Measurements from ENCODE around the gene SIL1.

Gene SIL1

DNA sequence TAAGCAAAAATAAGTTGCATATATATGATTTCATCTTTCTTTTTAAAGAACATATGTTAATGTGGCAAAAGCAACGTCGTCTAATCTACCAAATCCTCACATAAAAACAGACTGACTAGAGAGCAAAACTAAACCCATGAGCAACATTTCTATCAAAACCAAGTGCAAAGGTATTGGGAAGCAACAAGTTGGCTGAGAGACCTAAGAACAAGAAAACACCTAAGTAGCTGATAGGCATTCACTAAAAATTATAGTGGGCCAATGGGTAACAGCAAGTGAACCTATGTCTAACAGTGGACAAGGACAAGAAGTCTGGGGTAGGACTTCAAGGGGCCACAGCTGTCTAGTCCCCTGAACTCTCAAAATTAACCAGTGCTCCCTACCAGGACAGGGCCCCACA is 130.1 kb downstream of the SIL1 start:
- H3K4me3 ChIP-seq = no peak overlapping the region
- no peak for DNase-seq (ENCODE audit: low spot score)
- TF ChIP-seq CTCF (IDR thresholded peaks at IDR 0.05) = no peak
- no peak overlapping the region for H3K27ac ChIP-seq

- no peak for DNase-seq (ENCODE audit: low spot score)
- H3K27ac ChIP-seq = no peak overlapping the region
- TF ChIP-seq CTCF (IDR thresholded peaks at IDR 0.05) = no peak
- H3K4me3 ChIP-seq = no peak overlapping the region
Measured at GRCh38 chr5:139065306-139065705, 132.9 kb downstream of the SIL1 start.

DNA sequence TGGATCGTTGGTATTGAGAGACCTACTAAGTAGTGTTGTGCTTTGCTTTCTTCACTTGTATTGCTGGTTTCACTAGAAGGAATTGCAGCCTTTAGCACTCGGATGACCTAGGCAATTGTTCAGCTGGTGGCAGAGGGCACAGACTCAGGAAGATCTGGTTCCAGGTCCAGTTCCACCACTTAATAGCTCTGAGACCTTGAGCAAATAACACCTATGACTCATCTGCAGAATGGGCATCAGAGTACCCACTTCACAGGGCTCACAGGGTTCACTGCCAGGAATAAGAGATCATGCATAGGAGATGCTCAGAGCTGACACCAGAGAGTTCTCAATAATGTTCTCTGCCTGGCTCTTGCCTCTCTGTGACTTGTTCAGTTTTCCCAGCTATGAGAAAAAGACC is 133.6 kb downstream of the SIL1 start:
- H3K27ac ChIP-seq = no peak overlapping the region
- TF ChIP-seq CTCF (IDR thresholded peaks at IDR 0.05) = no peak
- H3K4me3 ChIP-seq = no peak overlapping the region
- no peak for DNase-seq (ENCODE audit: low spot score)

- DNase-seq (ENCODE audit: low spot score) = no peak
- H3K4me3 ChIP-seq = no peak overlapping the region
- no peak overlapping the region for H3K27ac ChIP-seq
- no peak for TF ChIP-seq CTCF (IDR thresholded peaks at IDR 0.05)
Measured at GRCh38 chr5:139063664-139064054, 134.5 kb downstream of the SIL1 start.

DNA sequence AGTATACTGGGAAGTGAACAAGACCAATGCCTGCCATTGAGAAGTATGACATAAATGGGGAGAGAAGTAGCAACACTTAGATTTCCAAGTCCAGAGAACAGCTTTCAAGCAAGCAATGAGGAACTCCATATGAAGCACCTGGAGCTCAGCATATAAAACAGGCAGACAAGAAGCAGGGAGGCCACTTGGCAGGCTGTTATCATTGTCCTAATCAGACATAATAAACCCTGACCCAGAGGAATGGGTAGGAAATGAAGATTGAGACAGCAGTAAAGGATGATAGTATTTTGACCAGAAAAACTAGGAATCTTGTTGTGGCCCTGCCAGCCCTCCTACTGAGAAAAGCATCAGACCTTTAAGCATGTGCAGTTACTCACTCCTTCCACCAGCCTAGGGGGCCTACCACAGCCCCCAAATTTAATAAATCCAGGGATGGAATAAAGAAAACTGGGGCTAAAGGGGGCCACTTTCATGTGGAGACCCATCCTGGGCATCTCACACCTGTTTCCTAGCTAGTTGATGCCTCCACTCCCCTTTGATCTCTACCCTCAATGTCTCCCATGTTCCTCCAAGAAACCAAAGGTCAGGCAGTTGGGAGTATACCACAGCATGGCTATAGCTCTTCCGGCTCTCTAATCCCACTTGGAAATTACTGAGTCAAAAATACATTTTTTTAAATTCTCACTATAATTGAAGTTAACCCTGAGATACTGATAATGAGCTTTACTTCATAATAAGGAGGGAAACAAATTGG is 135.1 kb downstream of the SIL1 start:
- Histone ChIP-seq H3K27ac (no peak overlapping the region), H3K4me3 (no peak overlapping the region)
- no peak for TF ChIP-seq CTCF (IDR thresholded peaks at IDR 0.05)
- no peak for DNase-seq (ENCODE audit: low spot score)

GRCh38 chr5:139061856-139062255 is 136.3 kb downstream of the SIL1 start:
- no peak for DNase-seq (ENCODE audit: low spot score)
- no peak overlapping the region for H3K4me3 ChIP-seq
- peak overlapping the region in 1 of 2 donors; percentile 6 for H3K27ac ChIP-seq
- TF ChIP-seq CTCF (IDR thresholded peaks at IDR 0.05) = no peak

DNA sequence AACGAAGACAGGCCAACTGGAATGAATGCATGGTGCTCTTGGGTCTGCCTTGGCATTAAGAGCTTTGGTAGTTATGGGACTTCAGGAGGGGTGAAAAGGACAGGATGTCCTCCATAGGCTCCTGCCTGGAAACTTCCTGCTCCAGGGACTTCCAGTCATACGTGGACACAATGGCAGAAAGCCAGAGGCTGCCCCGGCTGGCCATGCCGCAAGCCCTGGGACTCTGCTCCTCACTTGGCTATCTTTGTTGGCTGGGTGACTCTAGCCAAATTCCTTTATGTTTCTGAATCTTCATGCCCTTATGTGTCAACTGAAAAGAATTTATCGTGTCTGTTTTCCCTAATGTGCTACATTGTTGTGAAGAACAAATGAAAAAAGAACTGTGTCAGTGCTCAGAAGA is 136.9 kb downstream of the SIL1 start:
- no peak overlapping the region for H3K4me3 ChIP-seq
- no peak overlapping the region for H3K27ac ChIP-seq
- DNase-seq (ENCODE audit: low spot score) = peak; percentile 78
- TF ChIP-seq CTCF (IDR thresholded peaks at IDR 0.05) = no peak
